Measurements from ENCODE around the gene TNS1. TPM values are rescaled to one million over a fixed set of nuclear protein-coding genes. Genes with fewer than 3 reads are reported as not detected.

The TNS1 gene
- total RNA-seq, 1 donor from 2014 or later = 14.5 TPM

GRCh38 chr2:217806482-217806765 lies 196.4 kb downstream of the TNS1 start:
- TF ChIP-seq CTCF (conservative IDR thresholded peaks at IDR 0.05) = no peak
- Mint-ChIP-seq H3K27me3 (ENCODE audit: low read depth) (peaks cover 3% of the 10 kb centered on the region), H3K27ac (ENCODE audit: unreplicated experiment) (peak overlapping the region; percentile 30), H3K4me1 (peaks cover 26% of the 10 kb centered on the region), H3K36me3 (ENCODE audit: low read depth) (peaks cover 12% of the 10 kb centered on the region), H3K4me3 (no peak overlapping the region), H3K9me3 (peaks cover 5% of the 10 kb centered on the region)
- DNase-seq (ENCODE audit: low read depth, low spot score) = no peak

GRCh38 chr2:217805668-217806481 lies 196.9 kb downstream of the TNS1 start:
- H3K4me3 Mint-ChIP-seq = no peak overlapping the region
- H3K4me1 Mint-ChIP-seq = peaks cover 31% of the 10 kb centered on the region
- H3K36me3 Mint-ChIP-seq (ENCODE audit: low read depth) = peaks cover 12% of the 10 kb centered on the region
- peaks cover 5% of the 10 kb centered on the region for H3K9me3 Mint-ChIP-seq
- no peak for TF ChIP-seq CTCF (conservative IDR thresholded peaks at IDR 0.05)
- no peak for DNase-seq (ENCODE audit: low read depth, low spot score)
- peak overlapping the region; percentile 10 for H3K27ac Mint-ChIP-seq (ENCODE audit: unreplicated experiment)
- H3K27me3 Mint-ChIP-seq (ENCODE audit: low read depth) = peaks cover 3% of the 10 kb centered on the region

- peak overlapping the region; percentile 10 for H3K27ac Mint-ChIP-seq (ENCODE audit: unreplicated experiment)
- peaks cover 31% of the 10 kb centered on the region for H3K4me1 Mint-ChIP-seq
- no peak for DNase-seq (ENCODE audit: low read depth, low spot score)
- peaks cover 5% of the 10 kb centered on the region for H3K9me3 Mint-ChIP-seq
- TF ChIP-seq CTCF (conservative IDR thresholded peaks at IDR 0.05) = no peak
- H3K4me3 Mint-ChIP-seq = no peak overlapping the region
- H3K36me3 Mint-ChIP-seq (ENCODE audit: low read depth) = peaks cover 12% of the 10 kb centered on the region
- peaks cover 3% of the 10 kb centered on the region for H3K27me3 Mint-ChIP-seq (ENCODE audit: low read depth)
These were observed 197.8 kb downstream of the TNS1 start for GRCh38 chr2:217804791-217805667.

- Mint-ChIP-seq H3K4me1 (peaks cover 31% of the 10 kb centered on the region), H3K27ac (ENCODE audit: unreplicated experiment) (no peak overlapping the region), H3K9me3 (peaks cover 5% of the 10 kb centered on the region), H3K27me3 (ENCODE audit: low read depth) (peaks cover 3% of the 10 kb centered on the region), H3K4me3 (no peak overlapping the region), H3K36me3 (ENCODE audit: low read depth) (peaks cover 7% of the 10 kb centered on the region)
- no peak for DNase-seq (ENCODE audit: low read depth, low spot score)
- TF ChIP-seq CTCF (conservative IDR thresholded peaks at IDR 0.05) = no peak
These were observed 198.5 kb downstream of the TNS1 start for GRCh38 chr2:217804338-217804737.

- peaks cover 31% of the 10 kb centered on the region for H3K4me1 Mint-ChIP-seq
- H3K27me3 Mint-ChIP-seq (ENCODE audit: low read depth) = peaks cover 3% of the 10 kb centered on the region
- DNase-seq (ENCODE audit: low read depth, low spot score) = no peak
- peaks cover 3% of the 10 kb centered on the region for H3K36me3 Mint-ChIP-seq (ENCODE audit: low read depth)
- TF ChIP-seq CTCF (conservative IDR thresholded peaks at IDR 0.05) = no peak
- H3K4me3 Mint-ChIP-seq = no peak overlapping the region
- no peak overlapping the region for H3K27ac Mint-ChIP-seq (ENCODE audit: unreplicated experiment)
- H3K9me3 Mint-ChIP-seq = peaks cover 2% of the 10 kb centered on the region
These were observed 199.2 kb downstream of the TNS1 start for GRCh38 chr2:217803653-217803960.

Data from neural crest cell (in vitro differentiated cells).